GM12878 (cell line): ENCODE results near the gene PHF20. TPM values are rescaled to one million over a fixed set of nuclear protein-coding genes. Genes with fewer than 3 reads are reported as not detected.

Experiments used
- ATAC-seq: fragments of 200-7000 bp; cut with Tn5 transposase; 3 replicates; pipeline ENCODE4 v1.9.1; 2020; ENCODE audit warnings: mild to moderate bottlenecking, moderate library complexity
- BruUV-seq: library from RNA; stranded (reverse); fragments of 400-500 nt; replicated peaks from 2 replicates; lab custom pipeline; 2021; lab: Mats Ljungman, UMichigan
- CTCF ChIA-PET: fragments of 300-600 bp; sonication (Branson Sonifier 250); formaldehyde crosslinking; extraction: SDS; loops from one replicate; lab custom pipeline; 2021; ENCODE audit warnings: inconsistent platforms; lab: Yijun Ruan, JAX
- POLR2A ChIA-PET: fragments of 350-600 bp; formaldehyde crosslinking; extraction: SDS; loops from one replicate; lab custom pipeline; 2021; ENCODE audit warnings: inconsistent platforms; lab: Charles Lee
- RAD21 ChIA-PET: fragments of 300-600 bp; sonication (Branson Sonifier 250); formaldehyde crosslinking; loops from one replicate; lab custom pipeline; 2023; ENCODE audit warnings: antibody characterized with exemption; ENCODE audit not compliant: unreplicated experiment; lab: Charles Lee
- SMC1A ChIA-PET: fragments of 300-600 bp; sonication (Branson Sonifier 250); formaldehyde crosslinking; loops from one replicate; lab custom pipeline; 2023; ENCODE audit not compliant: unreplicated experiment, uncharacterized antibody; lab: Charles Lee
- DNase-seq: peaks from one replicate; pipeline ENCODE4 v3.0.0-alpha.2; 2011; ENCODE audit warnings: low read depth, low spot score
- FAIRE-seq: peaks from 3 replicates; lab custom pipeline; 2011; peaks lifted over from hg19 to GRCh38; lab: Jason Lieb, UNC
- H2AFZ ChIP-seq: 2 replicates; pipeline ENCODE4 v1.6.0; 2011; ENCODE audit warnings: low read depth, low read length, control low read depth; ENCODE audit not compliant: control insufficient read depth
- H3K27ac ChIP-seq: 2 replicates; pipeline ENCODE4 v1.5.1; 2011; ENCODE audit warnings: control low read depth; ENCODE audit not compliant: control insufficient read depth, insufficient read depth
- H3K27me3 ChIP-seq, 2 experiments: replicated peaks in 1 of 2; 2 replicates each; pipeline versions ENCODE4 v1.6.0 to v1.6.1; 2011; ENCODE audit warnings: low read length in 1 of 2; ENCODE audit not compliant: control insufficient read depth in 2 of 2, insufficient read depth in 2 of 2
- H3K36me3 ChIP-seq, 2 experiments: 2 replicates each; pipeline ENCODE4 v1.5.1; 2011; ENCODE audit warnings: low read length in 1 of 2; ENCODE audit not compliant: control insufficient read depth in 2 of 2, insufficient read depth in 2 of 2
- H3K4me1 ChIP-seq: 2 replicates; pipeline ENCODE4 v1.6.1; 2011; ENCODE audit warnings: mild to moderate bottlenecking, low read length, moderate library complexity, mixed read lengths; ENCODE audit not compliant: control insufficient read depth, insufficient read depth
- H3K4me2 ChIP-seq: 2 replicates; pipeline ENCODE4 v1.6.0; 2011; ENCODE audit warnings: control low read depth; ENCODE audit not compliant: control insufficient read depth, insufficient read depth
- H3K4me3 ChIP-seq: fragments of 200-600 bp; sonication (generic); 2 replicates; pipeline ENCODE4 v1.5.1; 2016
- H3K79me2 ChIP-seq: 2 replicates; pipeline ENCODE4 v1.6.0; 2011; ENCODE audit warnings: low read length; ENCODE audit not compliant: control insufficient read depth, insufficient read depth
- H3K9ac ChIP-seq: 2 replicates; pipeline ENCODE4 v1.8.0; 2011; ENCODE audit warnings: low read length, control low read depth, mixed read lengths; ENCODE audit not compliant: control insufficient read depth, insufficient read depth
- H3K9me3 ChIP-seq: replicated peaks from 3 replicates; pipeline ENCODE4 v1.5.1; 2011; ENCODE audit warnings: mild to moderate bottlenecking, low read length; ENCODE audit not compliant: control insufficient read depth, insufficient read depth
- H4K20me1 ChIP-seq: 2 replicates; pipeline ENCODE4 v1.6.0; 2011; ENCODE audit not compliant: control insufficient read depth, insufficient read depth
- ASH2L ChIP-seq: fragments of 300-600, 200-600 bp; sonication (generic); IDR thresholded peaks from 2 replicates; pipeline ENCODE4 v1.6.1; 2017; ENCODE audit warnings: low read depth, mild to moderate bottlenecking, borderline replicate concordance
- ATF2 ChIP-seq: IDR thresholded peaks from 2 replicates; pipeline ENCODE4 v1.6.1; 2012; ENCODE audit warnings: low read length, inconsistent platforms
- HCFC1 ChIP-seq: fragments of 150-350 bp; IDR thresholded peaks from 2 replicates; pipeline ENCODE4 v1.6.1; 2014; ENCODE audit warnings: low read length
- NFYB ChIP-seq: IDR thresholded peaks from 2 replicates; pipeline ENCODE4 v1.6.1; 2011; ENCODE audit warnings: low read depth, mild to moderate bottlenecking, low read length, improper control_type of control experiment, moderate library complexity; ENCODE audit not compliant: insufficient read depth
- NR2C1 ChIP-seq: fragments of 450-650 bp; IDR thresholded peaks from 2 replicates; pipeline ENCODE4 v1.6.1; 2017; ENCODE audit warnings: antibody characterized with exemption, mild to moderate bottlenecking, moderate library complexity
- PAX8 ChIP-seq: fragments of 450-650 bp; IDR thresholded peaks from 2 replicates; pipeline ENCODE4 v1.6.1; 2017; ENCODE audit warnings: mild to moderate bottlenecking, moderate library complexity
- RAD51 ChIP-seq: fragments of 450-650 bp; IDR thresholded peaks from 2 replicates; pipeline ENCODE4 v1.6.1; 2016; ENCODE audit warnings: moderate library complexity, mild to moderate bottlenecking, inconsistent platforms
- TBL1XR1 ChIP-seq: IDR thresholded peaks from 2 replicates; pipeline ENCODE4 v1.6.1; 2012; ENCODE audit warnings: low read depth, low read length, improper control_type of control experiment
- YY1 ChIP-seq: IDR thresholded peaks from 2 replicates; pipeline ENCODE4 v1.6.1; 2011; ENCODE audit warnings: low read depth, mild to moderate bottlenecking, low read length
- WGBS: methylation state at CpG from one replicate; pipeline ENCODE4 v1.1.6; 2016; ENCODE audit warnings: low lambda C conversion rate; ENCODE audit not compliant: insufficient replicate concordance, insufficient coverage; ENCODE audit errors: missing lambda C conversion rate; 5-methylcytosine and 5-hydroxymethylcytosine counted together
- in situ Hi-C: fragments of 300-500 bp; cut with MboI; formaldehyde crosslinking; loops from 9 replicates; pipeline ENCODE4 v1.14.3; 2018; ENCODE audit warnings: mixed read lengths
- intact Hi-C: fragments of 100-400 bp; cut with micrococcal nuclease; formaldehyde crosslinking; loops from one replicate; pipeline ENCODE4 v1.14.2; 2022; ENCODE audit not compliant: unreplicated experiment
- polyA plus RNA-seq, 11 experiments: library from polyadenylated mRNA; depleted of rRNA in 4 of 11; unstranded in 6 of 11; stranded (reverse) in 5 of 11; fragments of >200 nt; fragmentation: Nextera tagmentation in 4 of 11; fragmentation: Illumina TruSeq in 1 of 11; extraction: Ambion mirVana in 4 of 11; extraction: Trizol in 1 of 11; gene quantifications; 1 replicate in 1 of 11; 2 replicates in 10 of 11; pipeline versions ENCODE4 v1.2.1 to v1.2.3, GENCODE V29; 2011 to 2016; ENCODE audit warnings: inconsistent platforms in 2 of 11, missing spikeins in 2 of 11, low read depth in 1 of 11
- total RNA-seq, 4 experiments: library from RNA; depleted of rRNA in 3 of 4; stranded (reverse); fragments of >200 nt in 3 of 4; fragmentation: Illumina TruSeq in 1 of 4; extraction: Trizol in 1 of 4; gene quantifications; 2 replicates each; pipeline versions ENCODE4 v1.2.1 to v1.2.3, GENCODE V29; 2013 to 2021

The PHF20 gene
- total and polyA plus RNA-seq, 10 of the 15 experiments (the other 5 are each of a cell fraction or from before 2014, with no cell fraction given), result 31.6 to 91.2 (median 46.8) TPM

- intact Hi-C loops (no loop called here), in situ Hi-C loops (no loop called here)
- Histone ChIP-seq H3K79me2 (no peaks in the 10 kb centered on the region; the same call in none of the 2 replicates), H3K9ac (no peak overlapping the region), H3K27ac (no peak overlapping the region), H4K20me1 (no peaks in the 10 kb centered on the region), H3K4me1 (no peaks in the 10 kb centered on the region), H3K9me3 (peaks cover 5% of the 10 kb centered on the region; the same call in 2 of the 3 replicates), H3K36me3 (peaks cover 1 to 3% of the 10 kb centered on the region in 2 experiments; a peak in 2 of 4 replicates), H3K4me2 (no peak overlapping the region), H2AFZ (no peak overlapping the region), H3K4me3 (no peak overlapping the region), H3K27me3 (no peaks in the 10 kb centered on the region)
- SMC1A ChIA-PET, result interaction anchor here (0.8 kb wide), 1 partner anchor 82 kb away, joined by 3 read pairs; no protein-coding TSS in a partner anchor
- FAIRE-seq, result no peak
- no peak for DNase-seq
- ATAC-seq, result no peak
- no peak for TF ChIP-seq ASH2L
- no peak for TF ChIP-seq ATF2
- no peak for TF ChIP-seq YY1
- no peak for TF ChIP-seq PAX8
- TF ChIP-seq NFYB, result no peak
- TF ChIP-seq TBL1XR1, result no peak
- TF ChIP-seq HCFC1, result no peak
- TF ChIP-seq RAD51, result no peak
- no peak for TF ChIP-seq NR2C1
- RAD21 ChIA-PET, result no interaction called here
- no TSS peak for BruUV-seq
- CTCF ChIA-PET, result interaction anchor here (0.7 kb wide), 1 partner anchor 355 kb away, joined by 3 read pairs; no protein-coding TSS in a partner anchor
- POLR2A ChIA-PET, result interaction anchor here (0.6 kb wide), 1 partner anchor 86 kb away, joined by 3 read pairs; no protein-coding TSS in a partner anchor
- 99% methylated on average over 4 of the region's 4 CpGs for WGBS
Observed at GRCh38 chr20:35838205-35838604, 66.4 kb downstream of the PHF20 start.
